Activated naive CD8-positive, alpha-beta T cell treated with anti-CD3 and anti-CD28 coated beads, Interleukin-2, amount 50 U/mL, for 24 hours (primary cell): ENCODE results near the gene STMN1.

Source experiments
- ATAC-seq: fragments of 150-1000 bp; cut with Tn5 transposase; one replicate; pipeline ENCODE4 v1.10.0; 2021
- DNase-seq: peaks from one replicate; pipeline ENCODE4 v3.0.0; 2021
- H3K27ac Mint-ChIP-seq: one replicate; pipeline ENCODE4 v1.8.0; 2021; ENCODE audit warnings: mild to moderate bottlenecking, mixed read lengths
- H3K27me3 Mint-ChIP-seq: one replicate; pipeline ENCODE4 v1.8.0; 2021; ENCODE audit warnings: mixed read lengths
- H3K36me3 Mint-ChIP-seq: one replicate; pipeline ENCODE4 v1.8.0; 2021; ENCODE audit warnings: low read depth, mixed read lengths
- H3K4me1 Mint-ChIP-seq: one replicate; pipeline ENCODE4 v1.8.0; 2021; ENCODE audit warnings: mixed read lengths
- H3K4me3 Mint-ChIP-seq: one replicate; pipeline ENCODE4 v1.8.0; 2021; ENCODE audit warnings: mild to moderate bottlenecking, moderate library complexity, mixed read lengths
- H3K9me3 Mint-ChIP-seq: one replicate; pipeline ENCODE4 v1.8.0; 2021; ENCODE audit warnings: mixed read lengths

STMN1 gene

GRCh38 chr1:25858906-25859789, 47.1 kb downstream of the STMN1 start, which contains the start of gene AUNIP:
Gene AUNIP (minus strand): TSS chr1:25859457. CDS start chr1:25859357, 100 bp downstream.
- H3K9me3 Mint-ChIP-seq = no peaks in the 10 kb centered on the region

GRCh38 chr1:25858494-25858893, 47.7 kb downstream of the STMN1 start:
- peaks cover 23% of the 10 kb centered on the region for H3K4me1 Mint-ChIP-seq
- no peaks in the 10 kb centered on the region for H3K9me3 Mint-ChIP-seq
- peaks cover 8% of the 10 kb centered on the region for H3K36me3 Mint-ChIP-seq
- no peaks in the 10 kb centered on the region for H3K27me3 Mint-ChIP-seq
- ATAC-seq = no peak
- peak overlapping the region; percentile 95 for H3K4me3 Mint-ChIP-seq
- DNase-seq = no peak
- H3K27ac Mint-ChIP-seq = peak overlapping the region; percentile 95

More at GRCh38 chr1:25858906-25859789, 47.1 kb downstream of the STMN1 start, which contains the start of gene AUNIP:
- Mint-ChIP-seq H3K4me1 (peaks cover 23% of the 10 kb centered on the region), H3K36me3 (peaks cover 8% of the 10 kb centered on the region), H3K4me3 (peak within 1 kb of the TSS; percentile 95), H3K27ac (peak within 1 kb of the TSS; percentile 95), H3K27me3 (no peaks in the 10 kb centered on the region)
- DNase-seq = peak; percentile 95
- ATAC-seq = peak; percentile 93

DNA sequence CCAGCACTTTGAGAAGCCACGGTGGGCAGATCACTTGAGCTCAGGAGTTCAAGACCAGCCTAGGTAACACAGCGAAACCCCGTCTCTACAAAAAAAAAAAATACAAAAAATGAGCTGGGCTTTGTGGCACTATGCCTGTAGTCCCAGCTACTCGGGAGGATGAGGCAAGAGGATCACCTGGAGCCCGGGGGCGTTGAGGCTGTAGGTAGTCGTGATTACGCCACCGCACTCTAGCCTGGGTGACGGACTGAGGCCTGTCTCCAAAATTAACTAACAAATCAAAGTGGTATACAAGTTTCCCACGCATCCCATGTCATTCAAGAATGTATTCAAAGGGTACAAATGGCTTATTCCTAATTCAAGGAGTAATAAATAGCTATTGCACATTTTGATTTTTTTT, 49.4 kb downstream of the STMN1 start:
- H3K27ac Mint-ChIP-seq = no peak overlapping the region
- ATAC-seq = no peak
- DNase-seq = no peak
- peaks cover 23% of the 10 kb centered on the region for H3K4me1 Mint-ChIP-seq
- H3K4me3 Mint-ChIP-seq = peak overlapping the region; percentile 29
- peaks cover 2% of the 10 kb centered on the region for H3K36me3 Mint-ChIP-seq
- H3K9me3 Mint-ChIP-seq = no peaks in the 10 kb centered on the region
- H3K27me3 Mint-ChIP-seq = no peaks in the 10 kb centered on the region

DNA sequence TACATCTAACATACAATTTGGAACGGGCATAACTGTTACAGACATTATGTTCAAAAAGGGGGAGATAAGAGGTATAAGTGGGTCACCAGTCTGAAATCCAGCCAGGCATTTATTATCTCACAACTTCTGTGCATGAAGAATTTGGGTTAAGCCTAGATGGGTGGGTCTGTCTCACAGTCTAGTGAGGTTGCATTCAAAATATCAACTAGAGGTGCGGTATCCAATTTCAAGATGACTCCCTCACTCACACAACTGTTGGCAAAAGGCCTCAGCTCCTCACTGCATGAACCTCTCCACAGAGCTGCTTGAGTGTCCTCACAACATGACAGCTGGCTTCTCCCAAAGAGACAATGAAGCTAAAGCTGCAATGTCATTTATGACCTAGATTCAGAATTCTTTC, 51.7 kb downstream of the STMN1 start:
- no peaks in the 10 kb centered on the region for H3K27me3 Mint-ChIP-seq
- H3K4me1 Mint-ChIP-seq = peaks cover 12% of the 10 kb centered on the region
- DNase-seq (no peak), ATAC-seq (no peak)
- peaks cover 6% of the 10 kb centered on the region for H3K36me3 Mint-ChIP-seq
- no peak overlapping the region for H3K4me3 Mint-ChIP-seq
- no peaks in the 10 kb centered on the region for H3K9me3 Mint-ChIP-seq
- H3K27ac Mint-ChIP-seq = no peak overlapping the region
